D341Med (cell line): ENCODE results near the gene RPL15.

ENCODE experiments used
- DNase-seq: peaks from one replicate; pipeline ENCODE4 v3.0.0; 2012; ENCODE audit warnings: low spot score

RPL15 gene

DNA sequence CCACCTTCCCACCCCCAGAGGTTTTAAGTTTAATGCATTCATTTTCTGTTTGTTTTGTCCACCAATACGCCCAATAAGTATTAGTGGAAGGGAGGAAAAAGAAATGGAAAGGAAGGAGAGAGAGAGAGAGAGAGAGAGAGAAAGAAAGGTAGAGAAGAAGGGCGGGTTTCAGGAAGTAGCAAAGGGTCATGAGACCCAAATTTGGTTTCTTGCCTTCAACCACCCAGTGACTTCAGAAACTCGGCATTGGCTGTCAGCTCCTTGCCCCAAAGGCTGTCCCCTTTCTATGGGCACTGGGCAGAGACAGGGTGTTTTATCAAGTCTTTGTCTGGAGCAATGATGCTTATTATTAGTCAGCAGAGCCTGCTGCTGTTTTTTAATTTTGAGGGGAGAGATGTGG, 14.7 kb downstream of the RPL15 start:
- no peak for DNase-seq

DNA sequence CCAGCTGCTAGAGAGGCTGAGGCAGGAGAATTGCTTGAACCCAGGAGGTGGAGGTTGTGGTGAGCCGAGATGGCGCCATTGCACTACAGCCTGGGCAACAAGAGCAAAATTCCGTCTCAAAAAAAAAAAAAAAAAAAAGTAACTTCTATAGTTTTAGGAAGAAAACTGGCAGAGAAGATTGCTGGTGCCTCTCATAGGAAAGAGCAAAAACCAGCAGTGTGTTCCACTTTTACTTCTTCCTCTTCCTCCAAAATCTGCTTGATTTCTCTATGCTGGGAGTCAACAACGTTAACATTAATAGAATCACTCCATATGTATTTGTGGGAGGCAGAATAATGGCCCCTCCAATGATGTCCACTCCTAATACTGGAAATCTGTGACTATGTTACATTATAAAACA, 15.6 kb downstream of the RPL15 start:
- no peak for DNase-seq

DNA sequence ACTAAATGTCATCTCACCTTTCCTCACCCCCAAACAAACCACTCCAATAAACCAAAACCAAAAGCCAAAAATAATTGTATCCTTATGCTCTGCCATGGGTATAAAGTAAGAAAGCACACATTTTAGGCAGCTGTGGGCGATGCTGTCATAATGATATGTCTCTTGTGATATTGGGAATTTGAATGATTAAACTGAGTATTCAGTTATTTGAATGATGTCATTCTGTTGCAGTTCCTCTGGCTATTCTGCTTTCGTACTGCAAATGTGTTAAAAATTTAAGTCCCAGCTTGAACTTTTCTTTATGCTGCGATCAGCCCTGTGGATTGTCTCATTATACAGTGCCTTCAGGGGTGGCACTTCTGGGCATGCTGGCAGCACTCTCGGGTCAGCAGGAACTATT, 17.3 kb downstream of the RPL15 start:
- no peak for DNase-seq

DNA sequence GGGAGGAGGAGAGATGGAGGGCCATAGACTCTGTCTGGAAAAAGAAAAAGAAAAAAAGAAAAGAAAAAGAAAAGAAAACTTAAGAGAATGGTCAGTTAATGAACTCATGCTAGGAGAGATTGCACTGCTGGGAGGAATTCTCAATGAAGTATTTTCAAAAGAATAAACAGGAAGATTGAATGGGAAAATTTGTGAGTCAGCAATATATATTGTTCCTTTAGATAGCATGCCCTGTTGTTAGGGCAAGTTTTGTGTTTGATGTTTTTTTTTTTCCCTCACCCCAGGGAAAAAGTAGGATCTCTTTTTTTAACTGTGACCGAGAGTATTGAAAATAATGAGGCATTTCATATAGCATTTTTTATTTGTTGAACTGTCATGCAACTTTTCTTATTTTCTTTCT, 20.4 kb downstream of the RPL15 start:
- no peak for DNase-seq

DNA sequence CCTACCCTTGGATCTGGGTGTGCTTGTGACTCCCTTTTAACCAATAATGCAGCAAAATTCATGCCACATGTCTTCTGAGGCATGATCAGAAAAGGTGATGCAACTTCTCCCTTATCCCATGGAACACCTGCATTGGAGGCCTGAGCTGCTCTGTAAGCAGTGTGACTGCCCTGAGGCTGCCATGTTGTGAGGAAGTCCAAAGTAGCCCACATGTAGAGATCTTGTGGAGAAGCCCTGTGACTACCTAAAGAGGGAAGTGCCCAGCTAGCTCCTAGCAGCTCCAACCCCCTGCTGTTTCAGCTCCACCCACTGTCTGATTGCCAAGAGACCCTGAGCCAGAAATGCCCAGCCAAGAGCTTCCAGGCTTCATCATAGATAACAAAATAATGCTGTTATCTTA, 21.8 kb downstream of the RPL15 start:
- no peak for DNase-seq

DNA sequence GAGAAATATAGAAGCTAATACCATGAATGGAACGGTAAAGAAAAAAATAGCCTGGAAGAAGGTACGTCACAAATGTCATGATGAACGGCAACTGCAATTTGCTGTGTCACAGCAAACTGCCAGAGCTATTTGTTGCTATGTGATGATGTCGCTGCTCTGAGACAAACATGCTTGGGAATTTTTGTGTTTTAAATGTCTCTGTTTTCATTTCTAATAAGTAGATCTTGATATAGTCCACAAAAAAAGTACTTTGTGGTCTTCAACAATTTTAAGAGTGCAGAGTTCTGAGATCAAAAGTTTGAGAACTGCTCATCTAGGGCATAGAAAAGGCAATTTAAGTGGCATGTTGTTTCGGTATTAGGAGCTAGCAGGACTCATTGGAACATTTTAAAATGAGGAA, 23.8 kb downstream of the RPL15 start:
- no peak for DNase-seq

DNA sequence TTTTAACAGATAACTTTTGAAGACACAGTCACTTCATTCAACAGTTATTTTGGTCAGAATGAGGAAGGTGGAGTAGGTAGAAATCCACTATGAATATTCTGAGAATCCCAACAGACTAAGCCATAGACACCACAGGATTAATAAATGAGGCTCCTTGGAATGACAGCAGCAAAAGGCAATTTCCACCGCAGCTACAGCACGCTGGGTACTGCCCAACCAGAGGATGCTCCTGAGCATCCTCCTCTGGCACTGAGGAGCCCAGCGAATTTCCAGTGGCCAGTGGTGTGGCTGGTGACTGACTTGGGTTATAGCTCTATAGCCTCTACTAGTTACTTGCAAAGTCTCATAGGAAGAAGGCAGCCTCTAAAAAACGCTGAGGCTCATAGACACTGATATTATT, 24.5 kb downstream of the RPL15 start:
- DNase-seq = no peak

DNA sequence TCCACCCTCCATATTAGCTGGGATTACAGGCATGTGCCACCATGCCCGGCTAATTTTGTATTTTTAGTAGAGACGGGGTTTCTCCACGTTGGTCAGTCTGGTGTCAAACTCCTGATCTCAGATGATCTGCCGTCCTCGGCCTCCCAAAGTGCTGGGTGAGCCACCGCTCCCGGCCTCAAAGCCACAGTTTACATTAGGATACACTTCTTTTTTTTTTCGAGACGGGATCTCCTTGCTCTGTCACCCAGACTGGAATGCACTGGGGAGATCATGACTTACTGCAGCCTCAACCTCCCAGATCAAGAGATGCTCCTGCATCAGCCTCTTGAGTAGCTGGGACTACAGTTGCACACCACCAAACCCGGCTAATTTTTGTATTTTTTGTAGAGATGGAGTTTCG, 25.6 kb downstream of the RPL15 start:
- no peak for DNase-seq

DNA sequence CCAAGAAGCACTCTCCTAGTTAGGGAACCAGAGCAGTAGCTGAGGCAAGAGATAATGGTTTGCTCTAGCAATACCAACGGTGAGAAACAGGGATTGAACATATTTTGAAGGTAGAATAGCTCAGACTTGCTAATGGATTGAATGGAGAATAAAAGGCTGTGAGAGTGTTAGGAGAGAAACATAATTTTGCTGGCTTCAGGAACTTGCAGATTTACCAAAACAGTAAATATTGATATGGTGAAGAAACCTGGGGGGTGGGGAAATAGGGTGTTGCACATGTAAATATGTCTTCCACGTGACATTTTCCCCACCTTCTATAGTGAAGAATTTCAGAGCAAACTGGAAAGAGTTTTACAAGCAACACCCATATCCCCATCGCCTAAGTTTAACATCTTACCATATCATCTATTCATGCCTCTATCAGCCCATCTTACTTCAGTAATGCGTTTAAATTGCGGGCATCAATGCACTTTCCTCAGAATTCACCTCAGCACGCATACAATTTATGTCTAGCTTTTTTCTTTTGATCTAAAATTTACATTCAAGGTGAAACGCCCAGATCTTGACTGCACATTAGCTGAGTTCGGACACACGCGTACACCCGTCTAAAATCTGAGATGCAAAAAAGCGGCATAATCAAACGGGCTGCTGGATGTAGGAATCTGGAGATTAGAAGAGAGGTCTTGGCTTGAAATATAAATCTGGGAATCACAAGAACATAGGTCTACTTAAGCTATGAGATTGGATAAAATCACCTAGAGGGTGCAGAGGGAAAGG, 27.3 kb downstream of the RPL15 start:
- no peak for DNase-seq

DNA sequence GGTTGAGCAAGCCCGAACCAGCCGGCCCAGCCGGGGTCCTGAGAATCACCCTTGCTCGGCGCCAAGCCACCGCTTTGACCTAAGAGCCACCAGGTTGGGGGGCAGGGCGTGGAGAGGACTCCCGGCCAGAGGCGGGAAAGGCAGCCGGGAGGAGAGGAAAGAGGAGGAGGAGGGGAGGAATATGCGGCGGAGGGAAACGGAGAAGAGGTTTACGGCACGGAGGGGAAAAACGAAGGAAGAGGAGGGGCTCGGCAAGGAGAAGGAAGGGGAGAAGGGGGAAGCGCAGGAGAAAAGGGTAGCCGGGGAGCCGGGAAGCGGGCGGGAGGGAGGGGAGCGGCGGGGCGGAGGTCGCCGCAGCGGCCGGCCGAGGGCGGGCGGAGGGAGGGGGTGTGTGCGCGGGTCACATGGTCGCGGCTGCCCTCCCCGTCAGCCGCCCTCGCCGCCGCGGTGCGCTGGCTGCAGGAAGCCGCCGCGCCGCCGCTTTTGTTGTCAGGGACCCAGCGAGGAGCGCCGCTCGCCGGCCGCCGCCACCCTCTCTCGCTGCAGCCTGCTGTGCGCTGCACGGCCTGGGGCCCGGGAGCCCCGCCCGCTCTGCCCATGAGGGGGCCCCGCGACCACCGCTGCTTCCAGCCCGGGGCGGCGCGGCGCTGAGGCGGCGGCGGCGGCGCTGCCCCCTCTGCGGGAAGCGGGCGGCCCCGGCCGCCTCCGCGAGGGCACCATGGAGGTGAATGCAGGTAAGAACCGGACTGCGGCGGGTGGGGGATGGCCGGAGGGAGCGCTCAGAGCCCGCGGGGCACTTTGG, 28.1 kb downstream of the RPL15 start, which contains the start of gene NR1D2:
Gene NR1D2, plus strand, starts transcription at position 426 of the 802 bp plus-strand sequence. Its CDS starts 293 bp downstream, at position 719.
- DNase-seq = peak; percentile 92

DNA sequence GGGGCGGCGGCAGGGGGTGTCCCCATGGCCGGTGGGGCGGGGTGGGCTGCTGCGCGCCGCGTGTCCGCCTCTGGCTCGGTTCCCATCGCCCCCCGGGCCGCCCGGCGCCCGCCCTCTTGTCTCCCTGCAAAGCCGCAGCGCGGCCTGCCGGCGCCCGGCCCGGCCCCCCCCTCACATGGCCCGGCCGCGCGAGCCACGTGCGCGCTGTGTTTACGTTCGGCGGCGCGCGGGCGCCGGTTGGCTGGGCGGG, 28.7 kb downstream of the RPL15 start:
- DNase-seq = no peak

DNA sequence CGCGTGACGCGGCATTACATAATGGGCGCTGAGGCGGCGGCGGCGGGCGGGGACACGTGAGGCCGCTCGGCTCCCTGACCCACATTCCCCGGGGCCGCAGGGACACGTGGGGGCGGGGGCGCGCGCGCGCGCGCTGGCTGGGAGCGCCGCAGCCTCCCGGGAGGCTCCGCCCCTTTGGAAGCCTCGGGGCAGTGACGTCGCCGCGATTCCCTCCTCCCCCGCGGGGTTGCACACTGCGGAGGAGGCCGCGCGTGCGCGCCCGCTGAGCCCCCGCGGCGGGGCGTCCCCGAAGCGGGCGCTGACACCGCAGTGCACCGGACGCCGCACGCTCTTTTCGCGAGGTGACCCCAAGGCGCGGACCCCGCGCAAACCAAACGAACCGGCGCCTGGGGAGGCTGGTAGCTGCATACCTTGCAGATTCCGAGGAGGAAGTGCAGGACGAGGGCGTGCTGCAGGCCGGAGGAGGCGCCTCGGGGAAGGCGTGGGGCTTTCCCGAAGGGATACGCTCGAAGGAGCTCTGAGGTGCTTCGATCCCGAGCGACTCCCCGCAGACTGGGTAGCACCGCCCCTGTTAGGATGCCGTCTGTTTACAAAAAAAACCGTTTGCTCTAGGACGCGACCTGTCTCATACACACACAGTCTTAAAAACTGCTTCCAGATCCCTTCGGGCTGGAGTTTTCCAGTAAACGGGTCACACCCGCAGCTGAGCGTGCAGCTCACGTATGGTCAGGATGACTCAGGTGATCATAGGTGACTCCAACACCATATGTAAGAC, 29.2 kb downstream of the RPL15 start:
- peak; percentile 98 for DNase-seq

DNA sequence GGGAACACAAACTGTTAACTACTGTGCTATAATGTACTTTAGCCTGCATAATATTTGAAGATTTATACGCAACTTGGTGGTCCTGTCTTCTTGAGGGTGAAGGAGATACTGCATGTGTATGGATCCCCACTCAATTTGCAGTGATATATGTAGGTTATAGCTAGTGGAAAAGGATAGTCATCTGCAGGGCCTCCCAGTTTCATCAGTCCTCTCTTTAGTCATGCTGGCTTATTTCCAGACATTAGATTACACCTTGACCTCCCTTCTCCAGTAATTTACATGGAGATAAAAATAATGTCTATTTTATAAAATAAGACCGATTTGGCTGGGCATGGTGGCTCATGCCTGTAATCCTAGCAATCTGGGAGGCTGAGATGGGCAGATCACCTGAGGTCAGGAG, 31.8 kb downstream of the RPL15 start:
- DNase-seq = no peak

DNA sequence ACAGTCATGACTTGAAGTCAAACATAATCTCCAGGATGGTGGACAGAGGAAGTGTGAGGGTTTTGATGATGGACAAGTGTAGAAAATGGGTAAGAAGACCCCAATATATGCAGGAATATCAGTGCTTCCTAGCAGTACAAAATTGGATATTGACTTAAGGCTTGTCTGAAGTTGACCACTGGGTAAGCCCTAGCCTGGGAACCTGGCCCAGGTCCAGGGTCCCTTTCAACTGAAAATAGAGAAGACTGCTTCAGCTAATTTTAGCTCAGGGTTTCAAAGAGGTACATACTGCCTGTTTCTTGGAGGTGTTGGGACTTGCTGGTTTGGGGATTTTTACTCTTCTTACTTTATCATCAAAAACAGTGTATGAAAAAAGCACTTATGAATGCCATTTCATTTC, 32.9 kb downstream of the RPL15 start:
- DNase-seq = no peak

DNA sequence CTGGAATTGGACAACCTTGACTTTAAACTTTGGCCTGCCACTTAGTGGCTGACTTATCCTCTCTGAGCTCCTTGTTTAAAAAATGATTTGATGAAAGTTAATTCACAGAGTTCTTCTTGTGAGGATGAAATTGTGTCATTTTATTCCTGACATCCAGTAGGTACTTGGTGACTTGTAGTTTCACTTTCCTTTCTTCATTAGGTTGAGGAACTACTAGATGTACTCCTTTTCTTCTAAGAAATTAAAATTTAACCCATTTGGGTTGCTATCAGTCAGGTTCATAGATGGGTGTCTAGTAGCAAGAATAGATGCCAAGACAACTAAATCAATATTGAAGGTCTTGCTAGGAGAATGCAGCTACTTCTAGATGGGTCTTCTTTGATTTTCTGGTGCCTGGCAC, 33.4 kb downstream of the RPL15 start:
- no peak for DNase-seq

DNA sequence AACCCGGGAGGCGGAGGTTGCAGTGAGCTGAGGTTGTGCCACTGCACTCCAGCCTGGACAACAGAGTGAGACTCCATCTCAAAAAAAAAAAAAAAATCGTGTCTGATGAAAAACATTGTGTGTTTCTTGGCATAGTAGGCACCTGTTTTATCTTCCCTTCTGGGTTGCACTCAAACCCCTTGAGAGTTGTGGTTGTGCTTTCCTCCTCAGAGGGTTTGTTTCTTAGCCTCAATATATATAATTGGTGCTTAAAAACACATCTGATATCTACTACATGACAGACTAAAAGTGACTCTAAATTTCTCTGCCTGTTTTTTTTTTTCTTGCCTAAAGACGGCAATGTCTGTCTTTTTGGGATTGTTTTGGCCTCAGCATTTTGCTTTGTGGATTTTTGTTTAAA, 35.7 kb downstream of the RPL15 start:
- DNase-seq = no peak

DNA sequence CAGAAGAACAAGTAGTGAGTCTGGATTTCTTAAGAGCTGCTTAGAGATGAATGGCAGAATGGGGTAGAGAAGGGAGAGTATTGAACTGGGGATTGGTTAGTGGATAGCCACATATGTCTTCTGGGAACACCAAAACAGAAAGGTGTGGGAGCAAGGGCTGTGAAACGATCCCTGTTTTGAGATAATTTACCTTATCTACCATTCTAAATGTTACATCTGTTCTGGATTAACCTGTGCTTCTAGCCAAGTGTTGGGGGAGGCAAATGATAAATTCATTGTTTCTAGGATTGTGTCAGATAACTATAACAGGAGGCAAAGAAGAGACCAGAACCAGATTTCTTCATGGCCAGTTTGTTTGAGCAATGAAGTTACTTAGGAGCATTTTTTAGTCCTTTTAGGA, 36.6 kb downstream of the RPL15 start:
- no peak for DNase-seq

DNA sequence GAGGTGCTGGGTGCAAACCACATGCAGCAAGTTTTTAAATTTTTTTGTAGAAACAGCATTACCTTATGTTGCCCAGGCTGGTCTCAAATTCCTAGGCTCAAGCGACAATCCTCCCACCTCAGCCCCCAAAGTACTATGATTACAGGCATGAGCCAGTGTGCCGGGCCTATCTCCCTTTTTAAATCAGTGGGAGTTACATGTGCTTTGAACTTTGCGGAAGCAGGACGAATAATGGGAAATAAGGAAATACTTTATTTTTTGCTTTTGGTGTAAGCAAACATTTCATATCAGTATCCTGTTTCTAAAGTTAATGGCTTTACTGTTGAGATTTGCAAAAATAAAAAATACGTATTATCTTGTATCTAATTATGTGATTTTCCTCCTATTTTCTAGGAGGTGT, 37.2 kb downstream of the RPL15 start:
- no peak for DNase-seq

DNA sequence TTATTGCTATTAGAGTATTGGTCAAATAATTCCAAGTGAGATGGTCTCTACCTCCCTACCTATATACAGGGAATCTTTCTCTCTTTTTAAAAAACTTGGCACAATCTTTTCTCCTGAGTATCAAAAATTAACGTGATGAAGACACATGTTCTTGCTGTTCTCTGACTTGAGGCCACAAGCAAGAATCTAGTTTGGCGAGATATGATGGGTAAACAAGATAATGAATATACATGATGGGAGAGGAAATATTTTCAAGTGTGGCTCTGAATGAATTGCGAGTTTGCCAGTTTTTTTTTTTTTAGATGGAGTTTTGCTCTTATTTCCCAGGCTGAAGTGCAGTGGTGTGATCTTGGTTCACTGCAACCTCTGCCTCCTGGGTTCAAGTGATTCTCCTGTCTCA, 39.8 kb downstream of the RPL15 start:
- DNase-seq = no peak

DNA sequence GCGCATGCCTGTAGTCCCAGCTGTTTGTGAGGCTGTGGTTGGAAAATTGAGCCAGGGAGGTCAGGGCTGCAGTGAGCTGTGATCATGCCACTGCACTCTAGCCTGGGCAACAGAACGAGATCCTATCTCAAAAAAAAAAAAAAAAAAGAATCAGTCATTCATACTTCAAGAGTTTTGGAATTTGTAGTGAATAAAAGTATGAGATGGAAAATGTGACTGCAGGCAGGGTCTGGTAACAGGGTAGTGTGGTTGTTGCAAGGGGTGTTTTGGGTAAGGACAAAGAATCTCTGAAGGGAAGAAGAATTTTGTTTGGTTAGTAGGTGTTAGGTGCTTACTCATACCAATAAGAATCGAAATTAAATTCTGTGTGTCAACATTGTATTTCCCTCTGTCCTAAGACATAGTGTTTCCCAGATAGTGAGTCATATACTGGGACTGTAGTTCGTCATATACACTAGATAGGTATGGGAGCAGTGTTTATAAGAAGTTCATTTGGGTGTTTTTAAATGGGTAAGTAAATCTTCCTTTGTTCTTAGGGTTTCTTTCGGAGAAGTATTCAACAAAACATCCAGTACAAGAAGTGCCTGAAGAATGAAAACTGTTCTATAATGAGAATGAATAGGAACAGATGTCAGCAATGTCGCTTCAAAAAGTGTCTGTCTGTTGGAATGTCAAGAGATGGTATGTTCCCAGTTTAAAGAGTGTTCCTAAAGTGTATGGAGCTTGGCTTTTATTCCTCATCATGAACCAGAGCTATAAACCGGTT, 42.4 kb downstream of the RPL15 start:
- no peak for DNase-seq

DNA sequence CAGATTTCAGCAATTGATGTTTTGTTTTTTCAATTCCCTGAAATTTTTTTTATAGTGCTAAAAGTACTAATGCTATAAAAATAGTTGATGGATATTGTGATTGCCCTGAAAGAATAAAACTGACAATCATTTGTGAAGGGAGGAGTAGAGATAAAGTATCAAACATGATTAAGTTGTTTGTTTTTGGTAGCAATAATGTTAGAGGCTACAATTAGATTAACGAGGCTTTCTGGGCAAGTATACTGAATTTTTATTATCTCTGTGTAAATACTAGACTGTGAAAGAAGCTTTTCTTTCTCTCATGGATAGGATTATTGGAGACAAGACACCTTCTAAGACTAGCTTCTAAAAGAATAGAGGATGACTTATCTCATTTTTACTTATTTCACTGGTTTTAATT, 43.7 kb downstream of the RPL15 start:
- no peak for DNase-seq

DNA sequence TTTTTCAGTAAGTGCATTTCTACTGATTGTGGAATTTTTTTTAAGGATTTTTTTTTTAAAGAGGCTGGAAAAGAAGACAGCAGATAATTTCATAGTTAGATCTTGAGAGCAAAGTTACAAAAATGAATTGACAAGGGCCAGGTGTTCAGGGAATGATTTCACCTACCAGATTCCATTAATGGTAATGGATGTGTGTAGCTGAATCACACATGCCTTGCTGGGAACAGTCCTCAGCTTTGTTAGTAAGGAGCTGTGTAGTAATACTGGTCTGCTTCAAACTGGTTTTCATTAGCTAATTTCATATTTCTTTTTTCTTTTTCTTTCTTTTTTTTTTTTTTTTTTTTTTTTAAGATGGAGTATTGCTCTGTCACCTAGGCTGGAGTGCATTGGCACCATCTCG, 44.1 kb downstream of the RPL15 start:
- no peak for DNase-seq
